Astrocyte of the cerebellum (primary cell): ENCODE measurements around the gene CIDEB.

ENCODE experiments used
- DNase-seq: peaks from one replicate; pipeline ENCODE4 v3.0.0-alpha.2; 2011; ENCODE audit warnings: low read depth
- H3K4me3 ChIP-seq: 2 replicates; pipeline ENCODE4 v1.5.1; 2011; ENCODE audit warnings: mild to moderate bottlenecking, low read depth, low read length, moderate library complexity
- in situ Hi-C: cut with HindIII; loops from 2 replicates; pipeline ENCODE4 v1.10.0; 2017; ENCODE audit warnings: low sequenced_read_pairs
- TF ChIP-seq, protein P1 (sequence below): IDR thresholded peaks from 2 replicates; pipeline ENCODE4 v1.5.1; 2012; ENCODE audit warnings: low read length, low read depth, moderate library complexity, mild to moderate bottlenecking; ENCODE audit errors: missing control alignments

The CIDEB gene

DNA sequence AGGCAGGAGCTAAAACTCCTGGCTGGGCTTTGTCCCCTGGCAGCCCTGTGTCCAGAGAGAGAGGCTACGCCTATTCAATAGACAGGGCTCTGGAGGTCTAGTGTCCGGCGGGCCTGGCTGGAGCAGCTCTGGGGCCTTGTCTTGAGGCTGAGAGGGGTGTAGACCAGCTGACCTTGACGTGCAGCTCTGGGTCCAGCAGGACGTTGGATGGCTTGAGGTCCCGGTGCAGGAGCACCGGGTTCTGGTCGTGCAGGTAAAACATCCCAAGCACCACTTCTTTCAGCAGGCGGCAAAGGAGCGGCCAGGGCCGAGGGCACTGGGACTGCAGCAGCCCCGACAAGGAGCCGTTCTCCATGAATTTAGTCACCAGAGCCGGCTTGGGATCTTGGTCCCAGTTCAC lies 31.1 kb upstream of the CIDEB start:
- in situ Hi-C loops: no loop called here
- no peak overlapping the region for H3K4me3 ChIP-seq
- no peak for DNase-seq
- TF ChIP-seq, protein P1, sequence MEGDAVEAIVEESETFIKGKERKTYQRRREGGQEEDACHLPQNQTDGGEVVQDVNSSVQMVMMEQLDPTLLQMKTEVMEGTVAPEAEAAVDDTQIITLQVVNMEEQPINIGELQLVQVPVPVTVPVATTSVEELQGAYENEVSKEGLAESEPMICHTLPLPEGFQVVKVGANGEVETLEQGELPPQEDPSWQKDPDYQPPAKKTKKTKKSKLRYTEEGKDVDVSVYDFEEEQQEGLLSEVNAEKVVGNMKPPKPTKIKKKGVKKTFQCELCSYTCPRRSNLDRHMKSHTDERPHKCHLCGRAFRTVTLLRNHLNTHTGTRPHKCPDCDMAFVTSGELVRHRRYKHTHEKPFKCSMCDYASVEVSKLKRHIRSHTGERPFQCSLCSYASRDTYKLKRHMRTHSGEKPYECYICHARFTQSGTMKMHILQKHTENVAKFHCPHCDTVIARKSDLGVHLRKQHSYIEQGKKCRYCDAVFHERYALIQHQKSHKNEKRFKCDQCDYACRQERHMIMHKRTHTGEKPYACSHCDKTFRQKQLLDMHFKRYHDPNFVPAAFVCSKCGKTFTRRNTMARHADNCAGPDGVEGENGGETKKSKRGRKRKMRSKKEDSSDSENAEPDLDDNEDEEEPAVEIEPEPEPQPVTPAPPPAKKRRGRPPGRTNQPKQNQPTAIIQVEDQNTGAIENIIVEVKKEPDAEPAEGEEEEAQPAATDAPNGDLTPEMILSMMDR: no peak

DNA sequence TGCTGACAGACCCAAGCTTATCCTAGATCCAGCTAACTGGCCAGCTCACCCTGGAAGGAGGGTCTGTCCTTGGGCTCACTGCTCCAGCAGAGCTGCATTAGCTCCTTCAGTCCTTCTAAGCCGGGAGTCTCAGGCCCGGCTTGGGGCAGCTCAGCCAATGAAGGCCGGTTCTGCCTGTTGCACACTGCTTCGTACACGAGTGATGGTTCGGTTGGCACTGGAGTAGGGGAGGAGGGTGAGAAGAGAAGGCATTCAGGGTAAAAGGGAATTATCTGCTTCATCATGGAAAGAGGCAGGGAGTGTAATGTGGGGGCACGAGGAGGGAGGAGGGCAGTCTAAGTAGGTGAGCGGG lies 30.0 kb upstream of the CIDEB start:
- in situ Hi-C loops: no loop called here
- TF ChIP-seq, protein P1: no peak
- no peak overlapping the region for H3K4me3 ChIP-seq
- DNase-seq: no peak

DNA sequence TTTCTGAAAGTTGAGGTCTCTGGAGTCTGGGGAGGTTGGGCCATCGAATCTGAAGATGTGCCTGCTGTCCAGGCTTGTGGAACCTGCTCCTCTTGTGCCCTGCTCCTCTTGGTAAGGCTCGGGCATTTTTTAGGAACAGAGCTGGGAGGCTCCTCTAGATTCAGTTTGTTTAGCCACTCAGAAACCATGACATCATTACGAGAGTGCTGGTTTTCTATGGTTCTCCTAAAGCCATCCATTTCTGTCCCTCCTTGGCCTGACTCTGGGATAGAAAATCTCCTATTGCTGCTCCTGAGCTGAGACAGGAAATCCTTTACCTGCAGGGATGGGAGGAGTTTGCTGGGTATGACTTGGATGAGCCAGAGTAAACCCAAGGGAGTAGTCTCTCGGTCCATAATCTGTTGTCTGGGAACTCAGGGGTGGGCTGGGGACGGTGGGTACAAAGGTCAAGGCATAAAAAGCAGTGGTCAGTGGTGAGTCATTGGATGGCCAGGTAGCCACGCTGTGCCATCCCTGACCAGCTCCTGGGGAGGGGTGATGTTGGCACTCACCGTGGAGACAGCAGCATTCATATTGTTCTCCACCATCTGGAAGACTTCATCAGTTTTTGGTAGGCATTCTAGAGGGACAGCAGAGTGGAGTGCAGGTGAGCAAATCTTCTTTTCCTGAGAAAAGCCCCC lies 29.5 kb upstream of the CIDEB start:
- H3K4me3 ChIP-seq: no peak overlapping the region
- in situ Hi-C loops: no loop called here
- TF ChIP-seq, protein P1: no peak
- DNase-seq: no peak

DNA sequence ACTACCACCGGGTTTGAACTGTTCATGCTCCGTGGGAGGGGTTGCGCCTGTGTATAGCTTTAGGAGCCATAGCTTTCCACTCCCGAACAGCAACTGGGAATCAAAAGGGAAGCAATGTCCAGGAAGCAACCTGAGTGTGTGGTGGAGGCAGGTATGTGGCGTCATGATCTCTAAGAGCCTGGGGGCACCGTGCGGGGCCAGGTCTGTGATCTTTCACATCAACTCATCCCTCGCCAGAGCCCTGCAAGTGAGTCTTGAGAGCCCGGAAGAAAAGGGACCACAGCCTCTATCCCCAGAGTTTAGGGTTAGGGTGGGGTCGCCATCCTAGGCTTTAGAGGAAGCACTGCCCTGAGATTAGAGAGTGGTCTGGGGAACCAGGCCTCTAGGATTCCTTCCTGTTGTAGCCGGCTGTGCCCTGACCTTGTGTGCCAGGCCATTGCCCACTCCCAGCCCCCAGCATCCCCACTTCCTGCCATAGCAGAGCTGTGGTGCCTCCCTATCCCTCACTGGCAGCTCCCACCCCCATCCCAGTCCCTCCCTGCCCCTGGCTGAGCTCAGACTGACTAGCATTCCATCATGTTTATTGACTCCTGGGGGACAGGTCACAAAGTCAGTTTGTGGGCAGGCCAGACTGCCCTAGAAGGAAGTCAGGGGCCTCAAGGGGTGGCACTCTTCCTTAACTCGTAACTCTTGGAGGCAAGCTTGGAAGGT lies 27.8 kb upstream of the CIDEB start:
- H3K4me3 ChIP-seq: no peak overlapping the region
- TF ChIP-seq, protein P1: no peak
- DNase-seq: no peak
- in situ Hi-C loops: no loop called here

DNA sequence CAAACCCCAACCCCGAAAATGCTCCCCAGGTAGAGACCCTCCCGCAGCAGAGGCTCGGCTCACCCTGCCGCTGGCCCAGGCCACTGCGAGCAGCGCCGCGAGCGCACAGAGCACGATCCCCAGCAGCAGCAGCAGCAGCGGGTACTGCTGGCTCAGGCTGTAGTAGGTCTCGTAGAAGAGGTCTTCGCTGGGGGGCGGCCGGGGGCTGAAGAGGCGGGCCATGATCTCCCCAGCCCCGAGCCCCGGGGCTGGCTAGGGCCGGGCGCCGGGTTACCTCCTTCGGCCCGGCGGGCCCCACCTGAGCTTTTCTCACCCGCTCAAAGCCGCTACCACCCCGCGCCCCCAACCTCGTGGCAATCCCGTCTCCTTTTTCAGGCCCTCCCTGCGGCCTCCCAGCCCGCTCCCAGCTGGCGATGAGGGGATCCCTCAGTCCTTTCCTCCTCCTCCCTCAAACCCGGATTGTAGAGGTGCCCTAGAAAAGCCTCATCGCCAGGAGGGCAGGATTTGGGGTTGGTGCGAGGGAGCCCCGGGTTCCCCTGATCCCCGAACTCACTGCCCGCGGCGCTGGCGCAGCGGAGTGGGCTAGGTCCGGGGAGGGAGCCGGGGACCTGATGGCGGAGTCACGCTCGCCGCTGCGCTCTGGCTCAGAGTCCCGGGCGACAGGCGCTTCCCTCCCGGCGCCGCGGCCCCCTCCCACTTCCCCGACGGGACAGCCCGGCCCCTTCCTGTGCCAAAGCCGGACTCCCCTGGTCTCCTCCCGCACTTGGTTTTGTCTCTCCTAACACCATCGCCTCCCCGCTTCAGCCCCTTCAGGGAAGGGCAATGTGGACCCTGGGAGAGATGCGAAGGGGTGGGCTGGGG lies 26.9 kb upstream of the CIDEB start, which contains the start of gene ADCY4:
Gene ADCY4 (minus strand): TSS at position 641 of the 861 bp plus-strand sequence. CDS start 419 bp downstream, at position 222.
- TF ChIP-seq, protein P1: no peak
- no peak within 1 kb of the TSS for H3K4me3 ChIP-seq
- in situ Hi-C loops: no loop called here
- DNase-seq: no peak

DNA sequence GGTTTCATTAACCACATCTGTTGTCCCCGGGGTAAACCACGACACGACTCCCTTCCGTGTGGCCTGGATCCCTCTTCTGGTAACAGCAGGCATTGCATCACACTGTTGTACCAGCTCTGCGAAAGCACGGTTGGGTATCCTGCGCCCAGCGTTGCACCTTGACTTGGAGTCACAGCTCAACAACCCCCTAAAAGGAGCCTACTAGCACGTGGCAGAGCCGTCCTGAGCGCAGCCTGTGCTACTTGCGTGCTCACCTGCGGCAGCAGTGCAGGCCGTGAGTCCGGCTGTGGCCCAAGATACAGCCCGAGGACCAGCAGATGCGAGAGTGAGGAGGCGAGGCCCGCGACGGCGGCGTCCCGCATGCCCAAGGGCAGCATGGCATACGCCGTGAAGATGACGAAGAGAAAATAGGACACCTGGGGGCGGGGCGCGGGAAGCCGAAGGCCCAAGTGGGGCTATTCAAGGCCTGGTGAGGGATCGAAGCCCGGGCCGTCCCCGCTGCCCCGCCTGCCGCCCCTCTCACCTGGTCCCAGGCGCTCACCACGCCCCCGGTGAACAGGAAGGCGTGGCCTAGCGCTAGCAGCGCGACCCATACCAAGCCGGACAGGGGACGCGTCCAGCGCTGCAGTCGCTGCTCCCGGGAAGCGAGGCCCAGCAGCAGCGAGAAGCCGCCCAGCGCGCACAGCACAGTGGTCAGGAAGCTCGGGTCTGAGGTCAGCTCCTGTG lies 24.7 kb upstream of the CIDEB start:
- in situ Hi-C loops: no loop called here
- TF ChIP-seq, protein P1: peak; percentile 91
- no peak for DNase-seq
- H3K4me3 ChIP-seq: peak overlapping the region; percentile 10
